Activated T-cell treated with anti-CD3 and anti-CD28 coated beads, Interleukin-2, amount 50 U/mL, for 72 hours (primary cell): ENCODE data around the gene LCE7A. TPM values are rescaled to one million over a fixed set of nuclear protein-coding genes. Genes with fewer than 3 reads are reported as not detected.

Experiments used
- ATAC-seq, 2 donors: fragments of 150-1000 bp; cut with Tn5 transposase; replicated peaks in 1 of 2; 2 replicates each; pipeline ENCODE4 v1.10.0; 2021; ENCODE audit warnings: moderate library complexity in 2 of 2, mild to moderate bottlenecking in 1 of 2
- DNase-seq, 2 donors: peaks; one replicate each; pipeline ENCODE4 v3.0.0; 2021 to 2022; ENCODE audit warnings: mixed read lengths in 1 of 2
- H3K27ac Mint-ChIP-seq: one replicate; pipeline ENCODE4 v1.8.0; 2022; ENCODE audit warnings: mild to moderate bottlenecking, moderate library complexity, mixed read lengths
- H3K27me3 Mint-ChIP-seq: one replicate; pipeline ENCODE4 v1.8.0; 2022; ENCODE audit warnings: low read depth, mixed read lengths
- H3K36me3 Mint-ChIP-seq, 2 donors: one replicate each; pipeline ENCODE4 v1.8.0; 2022; ENCODE audit warnings: mixed read lengths in 2 of 2, mild to moderate bottlenecking in 1 of 2; ENCODE audit not compliant: insufficient read depth in 2 of 2
- H3K4me1 Mint-ChIP-seq: one replicate; pipeline ENCODE4 v1.8.0; 2022; ENCODE audit warnings: low read depth, mixed read lengths
- H3K4me3 Mint-ChIP-seq, 2 donors: one replicate each; pipeline ENCODE4 v1.8.0; 2022; ENCODE audit warnings: mild to moderate bottlenecking in 2 of 2, mixed read lengths in 2 of 2, moderate library complexity in 2 of 2
- H3K9me3 Mint-ChIP-seq, 2 donors: one replicate each; pipeline ENCODE4 v1.8.0; 2022; ENCODE audit warnings: mixed read lengths in 2 of 2
- total RNA-seq, 2 donors: library from RNA; stranded (reverse); gene quantifications; one replicate each; pipeline ENCODE4 v1.2.3, GENCODE V29; 2022

LCE7A gene
- total RNA-seq: not detected

- Mint-ChIP-seq H3K4me3 (no peak within 1 kb of the TSS), H3K36me3 (no peaks in the 10 kb centered on the region), H3K9me3 (no peaks in the 10 kb centered on the region), H3K27ac (no peak within 1 kb of the TSS), H3K4me1 (no peaks in the 10 kb centered on the region), H3K27me3 (peaks cover 6% of the 10 kb centered on the region)
- no peak for ATAC-seq
- no peak for DNase-seq
Observed at GRCh38 chr1:152859696-152860095, at the start of gene LCE7A. LCE7A (plus strand) TSS chr1:152859996; CDS start chr1:152860698, 702 bp downstream.

- no peak overlapping the region for H3K27ac Mint-ChIP-seq
- H3K9me3 Mint-ChIP-seq: no peaks in the 10 kb centered on the region
- H3K4me3 Mint-ChIP-seq: no peak overlapping the region
- H3K36me3 Mint-ChIP-seq: no peaks in the 10 kb centered on the region
- no peak for DNase-seq
- no peaks in the 10 kb centered on the region for H3K4me1 Mint-ChIP-seq
- no peak for ATAC-seq
- H3K27me3 Mint-ChIP-seq: no peaks in the 10 kb centered on the region
Observed at GRCh38 chr1:152811050-152811449, 48.7 kb upstream of the LCE7A start.

GRCh38 chr1:152811671-152812070 lies 48.1 kb upstream of the LCE7A start, which contains the start of gene LCE1B:
LCE1B (plus strand) TSS chr1:152811971; CDS start chr1:152812447, 476 bp downstream.
- ATAC-seq (no peak), DNase-seq (no peak)
- Mint-ChIP-seq H3K27ac (no peak within 1 kb of the TSS), H3K36me3 (no peaks in the 10 kb centered on the region), H3K27me3 (no peaks in the 10 kb centered on the region), H3K9me3 (no peaks in the 10 kb centered on the region), H3K4me3 (no peak within 1 kb of the TSS), H3K4me1 (no peaks in the 10 kb centered on the region)

GRCh38 chr1:152817309-152817708 lies 42.5 kb upstream of the LCE7A start:
- Mint-ChIP-seq H3K4me1 (no peaks in the 10 kb centered on the region), H3K27me3 (no peaks in the 10 kb centered on the region), H3K27ac (no peak overlapping the region), H3K36me3 (no peaks in the 10 kb centered on the region), H3K9me3 (no peaks in the 10 kb centered on the region), H3K4me3 (no peak overlapping the region)
- no peak for ATAC-seq
- DNase-seq: no peak

- Mint-ChIP-seq H3K9me3 (no peaks in the 10 kb centered on the region), H3K4me1 (no peaks in the 10 kb centered on the region), H3K27me3 (peaks cover 15% of the 10 kb centered on the region)
Observed at GRCh38 chr1:152823294-152823693, 36.5 kb upstream of the LCE7A start.

GRCh38 chr1:152824964-152825363 lies 34.8 kb upstream of the LCE7A start:
- no peak for ATAC-seq
- no peak overlapping the region for H3K27ac Mint-ChIP-seq

More at GRCh38 chr1:152823294-152823693, 36.5 kb upstream of the LCE7A start:
- ATAC-seq: no peak
- DNase-seq: no peak
- Mint-ChIP-seq H3K36me3 (no peaks in the 10 kb centered on the region), H3K4me3 (no peak overlapping the region), H3K27ac (no peak overlapping the region)

GRCh38 chr1:152827173-152827572 lies 32.6 kb upstream of the LCE7A start, which contains the start of gene LCE1A:
LCE1A (plus strand) TSS chr1:152827473; CDS start chr1:152827473, 0 bp downstream.
- peaks cover 15% of the 10 kb centered on the region for H3K27me3 Mint-ChIP-seq
- DNase-seq: no peak

More at GRCh38 chr1:152824964-152825363, 34.8 kb upstream of the LCE7A start:
- no peaks in the 10 kb centered on the region for H3K4me1 Mint-ChIP-seq
- H3K36me3 Mint-ChIP-seq: no peaks in the 10 kb centered on the region
- H3K9me3 Mint-ChIP-seq: no peaks in the 10 kb centered on the region
- no peak overlapping the region for H3K4me3 Mint-ChIP-seq
- peaks cover 15% of the 10 kb centered on the region for H3K27me3 Mint-ChIP-seq
- DNase-seq: no peak

GRCh38 chr1:152836870-152837269 lies 22.9 kb upstream of the LCE7A start:
- Mint-ChIP-seq H3K27ac (peak overlapping the region; percentile 18), H3K4me1 (no peaks in the 10 kb centered on the region), H3K4me3 (no peak overlapping the region), H3K36me3 (no peaks in the 10 kb centered on the region), H3K27me3 (peaks cover 9% of the 10 kb centered on the region), H3K9me3 (peaks cover 0 to 2% of the 10 kb centered on the region in 2 donors)
- DNase-seq (no peak), ATAC-seq (no peak)

More at GRCh38 chr1:152827173-152827572, 32.6 kb upstream of the LCE7A start, which contains the start of gene LCE1A:
- Mint-ChIP-seq H3K4me1 (no peaks in the 10 kb centered on the region), H3K9me3 (peaks cover 0 to 2% of the 10 kb centered on the region in 2 donors), H3K27ac (no peak within 1 kb of the TSS), H3K36me3 (no peaks in the 10 kb centered on the region), H3K4me3 (no peak within 1 kb of the TSS)
- ATAC-seq: no peak

- H3K4me1 Mint-ChIP-seq: no peaks in the 10 kb centered on the region
- no peaks in the 10 kb centered on the region for H3K9me3 Mint-ChIP-seq
- H3K27ac Mint-ChIP-seq: no peak within 1 kb of the TSS
- ATAC-seq: no peak
- H3K27me3 Mint-ChIP-seq: peaks cover 9% of the 10 kb centered on the region
- no peak for DNase-seq
- no peak within 1 kb of the TSS for H3K4me3 Mint-ChIP-seq
- no peaks in the 10 kb centered on the region for H3K36me3 Mint-ChIP-seq
Observed at GRCh38 chr1:152842556-152842955, 17.2 kb upstream of the LCE7A start, which contains the start of gene LCE6A. LCE6A (plus strand) TSS chr1:152842856; CDS start chr1:152843521, 665 bp downstream.

- H3K27ac Mint-ChIP-seq: no peak overlapping the region
- no peak overlapping the region for H3K4me3 Mint-ChIP-seq
- H3K36me3 Mint-ChIP-seq: no peaks in the 10 kb centered on the region
- no peak for ATAC-seq
- H3K27me3 Mint-ChIP-seq: peaks cover under 1% of the 10 kb centered on the region
- no peaks in the 10 kb centered on the region for H3K9me3 Mint-ChIP-seq
- DNase-seq: no peak
- H3K4me1 Mint-ChIP-seq: no peaks in the 10 kb centered on the region
Observed at GRCh38 chr1:152855661-152856060, 4.1 kb upstream of the LCE7A start.

GRCh38 chr1:152858062-152858461 lies 1.7 kb upstream of the LCE7A start:
- no peaks in the 10 kb centered on the region for H3K9me3 Mint-ChIP-seq
- H3K36me3 Mint-ChIP-seq: no peaks in the 10 kb centered on the region
- H3K27me3 Mint-ChIP-seq: peaks cover 6% of the 10 kb centered on the region
- no peak overlapping the region for H3K27ac Mint-ChIP-seq
- no peaks in the 10 kb centered on the region for H3K4me1 Mint-ChIP-seq
- ATAC-seq (no peak), DNase-seq (no peak)
- H3K4me3 Mint-ChIP-seq: no peak overlapping the region

- no peak for DNase-seq
- no peaks in the 10 kb centered on the region for H3K36me3 Mint-ChIP-seq
- H3K4me3 Mint-ChIP-seq: no peak overlapping the region
- no peak for ATAC-seq
- no peaks in the 10 kb centered on the region for H3K9me3 Mint-ChIP-seq
- H3K4me1 Mint-ChIP-seq: no peaks in the 10 kb centered on the region
- H3K27ac Mint-ChIP-seq: no peak overlapping the region
- peaks cover 6% of the 10 kb centered on the region for H3K27me3 Mint-ChIP-seq
Observed at GRCh38 chr1:152860129-152860528, 333 bp downstream of the LCE7A start.

- Mint-ChIP-seq H3K9me3 (no peaks in the 10 kb centered on the region), H3K4me3 (no peak overlapping the region), H3K4me1 (no peaks in the 10 kb centered on the region), H3K27ac (no peak overlapping the region), H3K27me3 (peaks cover 6% of the 10 kb centered on the region), H3K36me3 (no peaks in the 10 kb centered on the region)
- DNase-seq (no peak), ATAC-seq (no peak)
Observed at GRCh38 chr1:152861374-152861773, 1.6 kb downstream of the LCE7A start.

- H3K4me1 Mint-ChIP-seq: no peaks in the 10 kb centered on the region
- DNase-seq: no peak
- no peak overlapping the region for H3K27ac Mint-ChIP-seq
- peaks cover 6% of the 10 kb centered on the region for H3K27me3 Mint-ChIP-seq
- H3K4me3 Mint-ChIP-seq: no peak overlapping the region
- H3K9me3 Mint-ChIP-seq: no peaks in the 10 kb centered on the region
- ATAC-seq: no peak
- H3K36me3 Mint-ChIP-seq: no peaks in the 10 kb centered on the region
Observed at GRCh38 chr1:152864443-152864842, 4.6 kb downstream of the LCE7A start.
